Neural crest cell (in vitro differentiated cells): ENCODE data around the gene REEP1. TPM values are rescaled to one million over a fixed set of nuclear protein-coding genes. Genes with fewer than 3 reads are reported as not detected.
A peak's percentile ranks its signal among the peaks of the same experiment; 100 is the strongest.

Experiments
- DNase-seq: peaks from one replicate; pipeline ENCODE4 v3.0.0; 2021; ENCODE audit warnings: low read depth, mixed read lengths, low spot score
- H3K27ac Mint-ChIP-seq: one replicate; pipeline ENCODE4 v1.8.0; 2021; ENCODE audit warnings: mild to moderate bottlenecking, mixed read lengths; ENCODE audit not compliant: unreplicated experiment
- H3K27me3 Mint-ChIP-seq: 2 replicates; pipeline ENCODE4 v1.8.0; 2021; ENCODE audit warnings: low read depth, mild to moderate bottlenecking, mixed read lengths
- H3K36me3 Mint-ChIP-seq: 2 replicates; pipeline ENCODE4 v1.8.0; 2021; ENCODE audit warnings: low read depth, mild to moderate bottlenecking, mixed read lengths
- H3K4me1 Mint-ChIP-seq: 2 replicates; pipeline ENCODE4 v1.8.0; 2021; ENCODE audit warnings: mixed read lengths
- H3K4me3 Mint-ChIP-seq: one replicate; pipeline ENCODE4 v1.8.0; 2021; ENCODE audit warnings: mild to moderate bottlenecking, mixed read lengths
- H3K9me3 Mint-ChIP-seq: 2 replicates; pipeline ENCODE4 v1.8.0; 2021; ENCODE audit warnings: mixed read lengths
- total RNA-seq: library from RNA; stranded (reverse); gene quantifications from 2 replicates; pipeline ENCODE4 v1.2.1, GENCODE V29; 2021
- TF ChIP-seq, protein P1 (sequence below): fragments of 200-600 bp; sonication (generic); conservative IDR thresholded peaks from 2 replicates; pipeline ENCODE4 v1.5.0; 2021; ENCODE audit warnings: antibody characterized with exemption, mild to moderate bottlenecking

REEP1 gene
- total RNA-seq, 1 donor from 2014 or later: 12.3 TPM

DNA sequence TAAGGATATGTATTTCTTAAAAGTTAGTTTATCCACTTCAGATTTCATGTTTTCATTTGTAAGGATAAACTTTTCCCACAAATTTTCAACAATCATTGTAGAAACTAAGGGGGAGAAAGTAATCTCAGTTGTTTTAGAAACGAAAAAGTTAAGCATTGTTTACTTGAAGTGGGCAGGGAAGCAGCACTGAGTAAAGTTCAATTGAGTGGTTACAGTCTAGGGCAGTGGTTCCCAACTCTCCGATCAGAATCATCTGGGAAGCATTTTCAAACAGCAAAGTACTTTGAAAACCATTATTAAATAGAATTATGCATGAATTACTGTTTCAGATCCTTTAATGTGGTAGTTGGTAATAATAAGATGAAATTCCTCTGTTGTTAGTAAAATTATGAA, 125.6 kb downstream of the REEP1 start:
- H3K4me3 Mint-ChIP-seq: no peak overlapping the region
- H3K9me3 Mint-ChIP-seq: no peaks in the 10 kb centered on the region
- no peak overlapping the region for H3K27ac Mint-ChIP-seq
- H3K4me1 Mint-ChIP-seq: no peaks in the 10 kb centered on the region
- DNase-seq: no peak
- TF ChIP-seq, protein P1, sequence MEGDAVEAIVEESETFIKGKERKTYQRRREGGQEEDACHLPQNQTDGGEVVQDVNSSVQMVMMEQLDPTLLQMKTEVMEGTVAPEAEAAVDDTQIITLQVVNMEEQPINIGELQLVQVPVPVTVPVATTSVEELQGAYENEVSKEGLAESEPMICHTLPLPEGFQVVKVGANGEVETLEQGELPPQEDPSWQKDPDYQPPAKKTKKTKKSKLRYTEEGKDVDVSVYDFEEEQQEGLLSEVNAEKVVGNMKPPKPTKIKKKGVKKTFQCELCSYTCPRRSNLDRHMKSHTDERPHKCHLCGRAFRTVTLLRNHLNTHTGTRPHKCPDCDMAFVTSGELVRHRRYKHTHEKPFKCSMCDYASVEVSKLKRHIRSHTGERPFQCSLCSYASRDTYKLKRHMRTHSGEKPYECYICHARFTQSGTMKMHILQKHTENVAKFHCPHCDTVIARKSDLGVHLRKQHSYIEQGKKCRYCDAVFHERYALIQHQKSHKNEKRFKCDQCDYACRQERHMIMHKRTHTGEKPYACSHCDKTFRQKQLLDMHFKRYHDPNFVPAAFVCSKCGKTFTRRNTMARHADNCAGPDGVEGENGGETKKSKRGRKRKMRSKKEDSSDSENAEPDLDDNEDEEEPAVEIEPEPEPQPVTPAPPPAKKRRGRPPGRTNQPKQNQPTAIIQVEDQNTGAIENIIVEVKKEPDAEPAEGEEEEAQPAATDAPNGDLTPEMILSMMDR: no peak
- H3K36me3 Mint-ChIP-seq: peaks cover 12% of the 10 kb centered on the region
- no peaks in the 10 kb centered on the region for H3K27me3 Mint-ChIP-seq

DNA sequence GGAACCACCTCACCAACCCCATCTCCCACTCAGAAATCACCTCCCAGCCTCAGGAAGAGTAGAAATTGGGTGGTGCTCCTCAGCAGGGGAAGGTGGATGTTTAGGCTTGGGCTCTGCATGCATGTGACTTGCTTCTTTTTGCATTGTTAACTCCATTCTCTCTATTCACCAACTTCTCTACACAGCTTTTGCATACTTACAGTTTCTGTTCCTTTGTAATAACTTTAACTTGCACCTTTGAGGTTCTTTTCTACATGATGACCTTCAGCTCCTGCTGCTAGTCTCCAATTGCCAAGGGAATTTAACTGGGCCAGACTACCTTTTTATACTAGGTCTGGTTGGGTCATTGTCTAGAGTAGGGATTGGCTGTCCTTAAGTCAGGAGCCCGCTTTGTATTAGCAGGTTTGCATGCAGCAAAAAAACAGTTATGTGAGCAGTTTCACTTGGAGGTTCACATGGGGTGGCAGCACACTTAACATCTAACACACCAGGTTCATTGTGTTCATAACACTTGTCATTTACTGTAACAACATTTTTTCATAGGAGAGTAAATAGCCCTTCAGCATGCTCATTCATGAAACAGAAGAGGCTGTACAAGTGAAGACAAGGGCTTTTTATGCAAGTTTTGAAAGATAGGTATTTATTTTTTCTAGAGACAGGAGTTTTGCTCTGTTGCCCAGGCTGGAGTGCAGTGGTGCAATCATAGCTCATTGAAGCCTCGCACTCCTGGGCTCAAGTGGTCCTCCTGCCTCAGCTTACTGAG, 126.2 kb downstream of the REEP1 start:
- no peak overlapping the region for H3K4me3 Mint-ChIP-seq
- no peaks in the 10 kb centered on the region for H3K9me3 Mint-ChIP-seq
- no peak overlapping the region for H3K27ac Mint-ChIP-seq
- H3K36me3 Mint-ChIP-seq: peaks cover 12% of the 10 kb centered on the region
- TF ChIP-seq, protein P1: no peak
- H3K27me3 Mint-ChIP-seq: no peaks in the 10 kb centered on the region
- H3K4me1 Mint-ChIP-seq: no peaks in the 10 kb centered on the region
- DNase-seq: no peak

DNA sequence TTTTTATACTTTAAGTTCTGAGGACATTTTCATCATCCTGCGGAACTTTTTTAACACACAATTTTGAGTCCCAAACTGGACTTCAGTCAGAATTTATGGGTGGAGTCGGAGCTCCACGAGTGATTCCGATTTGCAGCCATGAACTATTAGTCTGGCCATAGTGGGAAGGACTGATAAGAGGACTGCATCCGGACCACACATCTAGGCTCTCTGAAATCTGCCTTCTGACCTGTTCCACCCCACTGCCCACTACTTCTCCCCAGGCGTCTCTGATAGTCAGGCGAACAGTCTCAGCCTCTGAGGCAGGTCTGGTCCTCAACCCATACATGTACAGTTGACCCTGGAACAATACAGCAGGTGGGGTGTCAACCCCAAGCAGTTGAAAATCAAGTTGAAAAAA, 133.0 kb downstream of the REEP1 start:
- Mint-ChIP-seq H3K9me3 (no peaks in the 10 kb centered on the region), H3K4me3 (no peak overlapping the region), H3K27me3 (no peaks in the 10 kb centered on the region), H3K36me3 (peaks cover 4% of the 10 kb centered on the region), H3K4me1 (peaks cover 26% of the 10 kb centered on the region), H3K27ac (no peak overlapping the region)
- DNase-seq: no peak
- TF ChIP-seq, protein P1: no peak

DNA sequence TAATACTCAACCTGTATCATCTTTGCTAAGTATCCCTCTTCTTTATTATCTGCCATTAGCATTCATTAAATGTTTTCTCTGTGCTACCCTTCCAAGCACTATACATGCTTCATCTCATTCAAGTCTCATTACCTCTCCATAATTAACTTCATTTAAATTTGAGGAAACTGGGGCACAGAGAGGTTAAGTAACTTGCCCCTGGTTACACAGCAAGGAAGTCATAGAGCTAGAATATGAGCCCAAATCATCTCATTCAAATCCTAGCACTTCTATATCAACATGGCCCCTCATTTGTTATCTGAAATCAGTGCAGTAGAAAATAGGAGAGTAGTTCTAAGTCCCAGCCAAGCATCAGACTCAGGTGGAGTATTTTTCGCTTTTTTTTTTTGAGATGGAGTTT, 133.8 kb downstream of the REEP1 start:
- no peak for DNase-seq
- Mint-ChIP-seq H3K36me3 (peaks cover under 1% of the 10 kb centered on the region), H3K27me3 (no peaks in the 10 kb centered on the region), H3K9me3 (no peaks in the 10 kb centered on the region), H3K4me1 (peaks cover 30% of the 10 kb centered on the region), H3K4me3 (no peak overlapping the region), H3K27ac (no peak overlapping the region)
- TF ChIP-seq, protein P1: no peak

DNA sequence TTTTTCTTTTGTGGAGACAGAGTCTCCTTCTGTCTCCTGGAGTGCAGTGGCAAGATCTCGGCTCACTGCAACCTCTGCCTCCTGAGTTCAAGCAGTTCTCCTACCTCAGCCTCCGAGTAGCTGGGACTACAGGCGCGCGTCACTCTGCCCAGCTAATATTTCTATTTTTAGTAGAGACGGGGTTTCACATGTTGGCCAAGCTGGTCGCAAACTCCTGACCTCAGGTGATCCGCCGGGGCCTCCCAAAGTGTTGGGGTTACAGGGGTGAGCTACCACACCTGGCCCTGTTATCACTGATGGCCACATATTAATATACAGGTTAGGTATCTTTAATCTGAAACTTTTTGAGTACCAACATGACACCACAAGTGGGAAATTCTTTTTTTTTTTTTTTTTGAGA, 134.7 kb downstream of the REEP1 start:
- no peaks in the 10 kb centered on the region for H3K36me3 Mint-ChIP-seq
- peaks cover 30% of the 10 kb centered on the region for H3K4me1 Mint-ChIP-seq
- no peak for DNase-seq
- TF ChIP-seq, protein P1: no peak
- H3K27me3 Mint-ChIP-seq: no peaks in the 10 kb centered on the region
- no peaks in the 10 kb centered on the region for H3K9me3 Mint-ChIP-seq
- H3K4me3 Mint-ChIP-seq: peak overlapping the region; percentile 78
- peak overlapping the region; percentile 53 for H3K27ac Mint-ChIP-seq
